Activated CD8-positive, alpha-beta memory T cell treated with anti-CD3 and anti-CD28 coated beads, Interleukin-2, amount 50 U/mL, for 4 hours (primary cell): Measurements from ENCODE around the gene MYO5B.
"Not testable (repeated sequence)": the region's sequence is repeated elsewhere in the genome, so short reads cannot be mapped to it uniquely, and the experiment has no call there.

Experiments used
- DNase-seq: peaks from one replicate; pipeline ENCODE4 v3.0.0-alpha.2; 2020

The MYO5B gene

GRCh38 chr18:49910019-49910418 is 284.9 kb downstream of the MYO5B start:
- no peak for DNase-seq

- no peak for DNase-seq
These were observed 287.5 kb downstream of the MYO5B start for GRCh38 chr18:49907346-49907929.

- no peak for DNase-seq
These were observed 289.2 kb downstream of the MYO5B start for GRCh38 chr18:49905771-49906170.

- DNase-seq, result no peak
These were observed 289.9 kb downstream of the MYO5B start for GRCh38 chr18:49904871-49905555.

- no peak for DNase-seq
These were observed 293.0 kb downstream of the MYO5B start for GRCh38 chr18:49901862-49902340.

GRCh38 chr18:49899657-49900330 is 295.2 kb downstream of the MYO5B start:
- no peak for DNase-seq

GRCh38 chr18:49898421-49898820 is 296.5 kb downstream of the MYO5B start:
- peak; percentile 42 for DNase-seq

- DNase-seq, result no peak
These were observed 300.3 kb downstream of the MYO5B start for GRCh38 chr18:49894517-49895226.

- no peak for DNase-seq
These were observed 301.9 kb downstream of the MYO5B start for GRCh38 chr18:49893036-49893435.

- DNase-seq, result no peak
These were observed 302.6 kb downstream of the MYO5B start for GRCh38 chr18:49892148-49892924.

- no peak for DNase-seq
These were observed 304.9 kb downstream of the MYO5B start for GRCh38 chr18:49890041-49890440.

- DNase-seq, result not testable (repeated sequence)
These were observed 305.4 kb downstream of the MYO5B start for GRCh38 chr18:49889552-49889951.

- no peak for DNase-seq
These were observed 307.8 kb downstream of the MYO5B start for GRCh38 chr18:49886891-49887764.

- DNase-seq, result no peak
These were observed 310.0 kb downstream of the MYO5B start for GRCh38 chr18:49884959-49885358.

GRCh38 chr18:49884465-49884864 is 310.5 kb downstream of the MYO5B start:
- DNase-seq, result no peak

GRCh38 chr18:49880661-49881060 is 314.3 kb downstream of the MYO5B start:
- DNase-seq, result no peak

- DNase-seq, result no peak
These were observed 315.7 kb downstream of the MYO5B start for GRCh38 chr18:49879271-49879580.

- no peak for DNase-seq
These were observed 316.2 kb downstream of the MYO5B start for GRCh38 chr18:49878567-49879270.

GRCh38 chr18:49878015-49878414 is 316.9 kb downstream of the MYO5B start:
- no peak for DNase-seq

- DNase-seq, result no peak
These were observed 318.4 kb downstream of the MYO5B start for GRCh38 chr18:49876536-49876935.

GRCh38 chr18:49875783-49876182 is 319.2 kb downstream of the MYO5B start:
- DNase-seq, result no peak
